Gastrocnemius medialis (tissue), 4 donors: Measurements from ENCODE around the gene PRR16. TPM values are rescaled to one million over a fixed set of nuclear protein-coding genes. Genes with fewer than 3 reads are reported as not detected.

Experiments
- ATAC-seq, 2 donors: fragments of 150-250 bp; one replicate each; pipeline ENCODE4 v1.9.1; 2016
- DNase-seq, 2 donors: peaks; one replicate each; pipeline ENCODE4 v3.0.0-alpha.2; 2019
- H3K27ac ChIP-seq, 4 donors: fragments of 200-600 bp; sonication (generic); 1 replicate in 1 of 4; 2 replicates in 3 of 4; pipeline ENCODE4 v1.5.1; 2016 to 2018; ENCODE audit warnings: mild to moderate bottlenecking in 2 of 4, moderate library complexity in 1 of 4
- H3K27me3 ChIP-seq, 3 donors: fragments of 200-600 bp; sonication (generic) in 2 of 3; 1 replicate in 1 of 3; 2 replicates in 2 of 3; pipeline versions ENCODE4 v1.5.1 to v1.6.0; 2016 to 2019; ENCODE audit warnings: mild to moderate bottlenecking in 1 of 3, moderate library complexity in 1 of 3
- H3K36me3 ChIP-seq, 2 donors: fragments of 200-600 bp; sonication (generic) in 1 of 2; one replicate each; pipeline ENCODE4 v1.5.1; 2017 to 2018
- H3K4me1 ChIP-seq, 2 donors: fragments of 200-600 bp; sonication (generic) in 1 of 2; one replicate each; pipeline ENCODE4 v1.5.1; 2016 to 2017; ENCODE audit warnings: mild to moderate bottlenecking in 2 of 2
- H3K4me3 ChIP-seq, 4 donors: fragments of 200-600 bp; sonication (generic) in 3 of 4; 1 replicate in 1 of 4; 2 replicates in 3 of 4; pipeline ENCODE4 v1.5.1; 2016 to 2019; ENCODE audit warnings: mild to moderate bottlenecking in 2 of 4
- H3K9me3 ChIP-seq, 3 donors: fragments of 200-600 bp; sonication (generic) in 2 of 3; 1 replicate in 1 of 3; 2 replicates in 2 of 3; pipeline ENCODE4 v1.5.1; 2016 to 2019
- POLR2A ChIP-seq, 2 donors: fragments of 450-650 bp; IDR thresholded peaks; one replicate each; pipeline ENCODE4 v1.6.1; 2017; ENCODE audit warnings: antibody characterized with exemption in 2 of 2, mild to moderate bottlenecking in 2 of 2, moderate library complexity in 2 of 2
- in situ Hi-C, 4 donors: fragments of 200-750 bp; cut with MboI; loops; one replicate each; pipeline versions ENCODE4 v1.15.0 to v1.8.0; 2017; ENCODE audit warnings: low sequenced_read_pairs in 4 of 4
- intact Hi-C: fragments of 100-400 bp; cut with DNase I; formaldehyde crosslinking; loops from one replicate; pipeline ENCODE4 v1.15.1; 2023; ENCODE audit warnings: low total_unique reads
- total RNA-seq, 4 donors: library from RNA; depleted of rRNA; stranded (reverse); fragments of >200 nt; gene quantifications; one replicate each; pipeline versions ENCODE4 v1.1.0 to v1.2.3, GENCODE V29; 2016
- TF ChIP-seq, protein P1 (sequence below), 5 experiments: fragments of 450-650 bp in 3 of 5; fragments of 200-600 bp in 2 of 5; sonication (generic) in 2 of 5; IDR thresholded peaks in 4 of 5; conservative IDR thresholded peaks in 1 of 5; 1 replicate in 4 of 5; 2 replicates in 1 of 5; pipeline ENCODE4 v1.5.1; 2016 to 2019; ENCODE audit warnings: antibody characterized with exemption in 5 of 5, mild to moderate bottlenecking in 3 of 5, moderate library complexity in 3 of 5

Gene PRR16
- total RNA-seq, 4 donors from 2014 or later = 0.66 to 3.9 (median 2.6) TPM

DNA sequence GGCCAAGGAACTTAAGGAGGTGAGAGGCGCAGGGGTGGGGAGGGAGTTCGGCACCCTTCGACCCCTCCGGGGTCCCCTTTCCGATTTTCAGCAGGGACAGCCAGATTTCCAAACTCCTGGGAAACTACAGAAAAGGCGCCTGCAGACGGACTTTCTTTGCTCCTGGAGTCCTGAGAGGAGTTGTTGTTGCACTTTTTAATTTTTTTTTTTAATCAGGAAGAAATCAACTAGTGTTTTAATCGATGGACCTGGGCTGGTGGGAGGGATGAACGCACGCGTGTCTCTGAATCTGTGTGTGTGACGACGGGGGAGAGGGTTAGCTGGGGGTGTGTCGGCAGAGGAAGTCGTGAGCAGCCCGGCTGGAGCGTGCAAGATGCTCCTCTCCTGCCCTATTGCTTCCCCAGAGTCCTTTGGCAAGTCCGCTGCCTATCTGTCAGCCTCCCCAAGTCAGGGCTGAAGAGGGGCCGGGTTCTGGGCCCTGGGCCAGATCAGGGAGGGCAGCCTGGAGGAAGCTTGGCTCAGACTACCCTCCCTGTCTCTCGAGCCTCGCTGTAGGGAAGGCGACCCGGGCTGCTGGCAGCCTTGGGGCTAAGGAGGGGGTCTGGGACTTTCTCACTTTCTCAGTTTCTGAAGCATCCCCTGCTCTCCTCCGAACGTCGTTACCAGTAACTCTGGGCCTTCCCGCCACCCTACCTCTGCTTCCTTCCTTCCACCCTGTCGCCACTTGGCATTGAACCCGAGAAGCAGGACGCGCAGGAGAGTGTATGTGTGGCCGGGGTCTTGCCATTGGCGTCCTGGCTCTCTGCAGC lies 731 bp downstream of the PRR16 start:
- peak; percentile 61 to 69 for ATAC-seq
- peak; percentile 26 to 45 for DNase-seq
- Histone ChIP-seq H3K36me3 (no peaks in the 10 kb centered on the region), H3K4me3 (peak overlapping the region; percentile 72 to 90 (median 82)), H3K27me3 (no peaks in the 10 kb centered on the region), H3K9me3 (no peaks in the 10 kb centered on the region), H3K4me1 (peaks cover 25 to 31% of the 10 kb centered on the region in 2 donors), H3K27ac (peak overlapping the region; percentile 78 to 82 (median 82))
- in situ Hi-C loops = loop anchor here in 3 of 4 donors (10.0 to 25.0 kb wide), 4 partner anchors 403 to 1003 kb away; partner anchors contain the start of gene HSD17B4 (in 1 of the 3)
- intact Hi-C loops = no loop called here
- TF ChIP-seq, protein P1, sequence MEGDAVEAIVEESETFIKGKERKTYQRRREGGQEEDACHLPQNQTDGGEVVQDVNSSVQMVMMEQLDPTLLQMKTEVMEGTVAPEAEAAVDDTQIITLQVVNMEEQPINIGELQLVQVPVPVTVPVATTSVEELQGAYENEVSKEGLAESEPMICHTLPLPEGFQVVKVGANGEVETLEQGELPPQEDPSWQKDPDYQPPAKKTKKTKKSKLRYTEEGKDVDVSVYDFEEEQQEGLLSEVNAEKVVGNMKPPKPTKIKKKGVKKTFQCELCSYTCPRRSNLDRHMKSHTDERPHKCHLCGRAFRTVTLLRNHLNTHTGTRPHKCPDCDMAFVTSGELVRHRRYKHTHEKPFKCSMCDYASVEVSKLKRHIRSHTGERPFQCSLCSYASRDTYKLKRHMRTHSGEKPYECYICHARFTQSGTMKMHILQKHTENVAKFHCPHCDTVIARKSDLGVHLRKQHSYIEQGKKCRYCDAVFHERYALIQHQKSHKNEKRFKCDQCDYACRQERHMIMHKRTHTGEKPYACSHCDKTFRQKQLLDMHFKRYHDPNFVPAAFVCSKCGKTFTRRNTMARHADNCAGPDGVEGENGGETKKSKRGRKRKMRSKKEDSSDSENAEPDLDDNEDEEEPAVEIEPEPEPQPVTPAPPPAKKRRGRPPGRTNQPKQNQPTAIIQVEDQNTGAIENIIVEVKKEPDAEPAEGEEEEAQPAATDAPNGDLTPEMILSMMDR (IDR thresholded peaks at IDR 0.05 in 4 of 5, conservative IDR thresholded peaks at IDR 0.05 in 1 of 5) = no peak
- peak in 1 of 2 donors; percentile 6 for TF ChIP-seq POLR2A (IDR thresholded peaks at IDR 0.05)

DNA sequence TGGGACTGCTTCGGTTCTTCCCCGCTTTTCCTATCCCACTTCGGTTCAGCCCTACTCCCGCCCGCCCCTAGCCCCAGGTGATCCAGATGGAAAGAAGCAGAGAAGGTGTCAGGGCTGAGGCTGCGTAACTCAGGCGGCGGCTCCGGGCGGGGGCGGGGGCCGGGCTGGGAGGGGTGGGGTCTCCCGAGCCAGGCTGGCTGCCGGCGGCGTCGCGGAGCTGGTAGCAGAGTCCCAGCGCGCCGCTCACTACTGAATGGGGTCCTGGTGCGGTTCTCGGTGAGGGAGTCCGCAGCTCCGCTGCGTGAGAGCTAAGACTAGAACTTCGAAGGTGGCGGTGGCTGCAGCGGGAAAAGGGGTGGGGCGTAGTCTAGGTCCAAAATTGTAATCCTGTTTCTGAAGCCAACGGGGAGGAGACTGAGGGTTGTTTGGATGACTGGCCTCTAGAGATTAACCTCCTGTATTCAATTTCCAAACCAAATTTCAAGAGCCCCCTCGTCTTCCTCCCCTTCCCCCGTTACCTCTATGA lies 1.4 kb downstream of the PRR16 start:
- TF ChIP-seq POLR2A (IDR thresholded peaks at IDR 0.05) = peak in 1 of 2 donors; percentile 18
- TF ChIP-seq, protein P1 (IDR thresholded peaks at IDR 0.05 in 4 of 5, conservative IDR thresholded peaks at IDR 0.05 in 1 of 5) = no peak
- Histone ChIP-seq H3K4me3 (peak overlapping the region; percentile 72 to 90 (median 82)), H3K36me3 (no peaks in the 10 kb centered on the region), H3K27ac (peak overlapping the region; percentile 78 to 82 (median 82)), H3K4me1 (peaks cover 27 to 34% of the 10 kb centered on the region in 2 donors), H3K9me3 (no peaks in the 10 kb centered on the region), H3K27me3 (no peaks in the 10 kb centered on the region)
- peak; percentile 64 to 77 for ATAC-seq
- in situ Hi-C loops = loop anchor here in 3 of 4 donors (10.0 to 25.0 kb wide), 4 partner anchors 403 to 1003 kb away; partner anchors contain the start of gene HSD17B4 (in 1 of the 3)
- DNase-seq = peak; percentile 33 to 50
- intact Hi-C loops = no loop called here

DNA sequence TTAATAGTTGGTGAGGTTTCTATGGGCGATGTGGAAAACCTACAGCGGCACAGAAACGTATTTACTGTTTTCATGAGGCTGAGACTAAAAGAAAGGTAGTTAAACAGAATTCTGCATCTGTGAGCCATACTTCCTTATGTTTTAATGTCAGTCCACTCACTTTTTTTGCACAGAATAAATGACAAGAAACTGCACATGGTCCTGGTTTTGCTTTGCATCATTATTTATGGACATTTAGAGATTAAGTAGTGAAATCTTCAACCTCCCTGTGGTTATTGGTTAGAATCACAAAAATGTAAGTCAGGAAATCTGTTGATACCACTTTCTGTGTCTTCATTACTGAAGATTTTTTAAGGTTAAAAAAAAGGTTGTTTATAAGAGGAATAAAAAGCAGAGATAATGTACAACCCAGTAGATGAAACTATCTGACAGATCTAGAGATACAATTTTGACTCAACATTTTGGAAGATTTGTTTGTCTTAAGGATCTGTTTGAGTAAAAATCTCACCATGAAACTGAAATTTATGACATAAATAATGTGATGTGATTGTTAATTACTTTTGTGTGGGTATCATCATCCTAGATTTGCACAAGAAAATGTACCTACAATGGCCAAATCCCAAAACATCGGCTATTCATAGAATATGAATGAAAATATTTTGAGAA lies 2.4 kb downstream of the PRR16 start:
- TF ChIP-seq, protein P1 (IDR thresholded peaks at IDR 0.05 in 4 of 5, conservative IDR thresholded peaks at IDR 0.05 in 1 of 5) = no peak
- no peak for TF ChIP-seq POLR2A (IDR thresholded peaks at IDR 0.05)
- ATAC-seq (no peak), DNase-seq (no peak)
- Histone ChIP-seq H3K27me3 (no peaks in the 10 kb centered on the region), H3K36me3 (no peaks in the 10 kb centered on the region), H3K4me1 (peaks cover 27 to 41% of the 10 kb centered on the region in 2 donors), H3K4me3 (peak overlapping the region; percentile 72 to 90 (median 82)), H3K27ac (peak overlapping the region; percentile 78 to 82 (median 82)), H3K9me3 (no peaks in the 10 kb centered on the region)
- in situ Hi-C loops = loop anchor here in 3 of 4 donors (10.0 to 25.0 kb wide), 4 partner anchors 404 to 1004 kb away; partner anchors contain the start of gene HSD17B4 (in 1 of the 3)
- intact Hi-C loops = no loop called here

- Histone ChIP-seq H3K27ac (no peak overlapping the region), H3K36me3 (no peaks in the 10 kb centered on the region)
- intact Hi-C loops = no loop called here
These were observed 7.9 kb downstream of the PRR16 start for GRCh38 chr5:120471971-120472370.

More at GRCh38 chr5:120471971-120472370, 7.9 kb downstream of the PRR16 start:
- ATAC-seq = no peak
- TF ChIP-seq POLR2A (IDR thresholded peaks at IDR 0.05) = no peak
- TF ChIP-seq, protein P1 (IDR thresholded peaks at IDR 0.05 in 4 of 5, conservative IDR thresholded peaks at IDR 0.05 in 1 of 5) = no peak
- no peak overlapping the region for H3K4me3 ChIP-seq
- DNase-seq = no peak
- H3K27me3 ChIP-seq = no peaks in the 10 kb centered on the region
- H3K4me1 ChIP-seq = peaks cover 16 to 39% of the 10 kb centered on the region in 2 donors
- no peaks in the 10 kb centered on the region for H3K9me3 ChIP-seq
- in situ Hi-C loops = loop anchor here in 3 of 4 donors (25.0 kb wide), 3 partner anchors 410 to 1010 kb away; partner anchors contain the start of gene HSD17B4 (in 1 of the 3)
